ENCODE measurements around the gene OSBPL6.
"Not testable (repeated sequence)": the region's sequence is repeated elsewhere in the genome, so short reads cannot be mapped to it uniquely, and the experiment has no call there.

Gene OSBPL6

GRCh38 chr2:178322068-178322467, 127.8 kb downstream of the OSBPL6 start:
- Histone ChIP-seq H3K4me3 (ENCODE audit: low read length) (no peak overlapping the region), H3K9me2 (replicated peaks; ENCODE audit: control insufficient read depth, low read length) (no peaks in the 10 kb centered on the region), H3K36me3 (ENCODE audit: control insufficient read depth, low read length) (no peaks in the 10 kb centered on the region), H3K79me2 (ENCODE audit: control insufficient read depth, low read length) (no peaks in the 10 kb centered on the region), H4K20me1 (ENCODE audit: control insufficient read depth, insufficient read depth, low read depth, low read length) (no peaks in the 10 kb centered on the region), H3K27me3 (ENCODE audit: control insufficient read depth, low read length) (peaks cover 30% of the 10 kb centered on the region), H3F3A (ENCODE audit: control insufficient read depth, insufficient read depth) (no peaks in the 10 kb centered on the region), H3K4me2 (ENCODE audit: low read length) (no peak overlapping the region), H3K4me1 (ENCODE audit: control insufficient read depth, low read length) (no peaks in the 10 kb centered on the region), H3K27ac (ENCODE audit: low read depth, low read length) (no peak overlapping the region), H3K9me3 (ENCODE audit: control insufficient read depth, insufficient read depth, low read length) (no peaks in the 10 kb centered on the region)
- TF ChIP-seq CTCF (IDR thresholded peaks at IDR 0.05; ENCODE audit: low read depth, low read length, poor library complexity, severe bottlenecking), result no peak
- no peak for TF ChIP-seq EZH2phosphoT487 (IDR thresholded peaks at IDR 0.05; ENCODE audit: borderline replicate concordance, low read length)

GRCh38 chr2:178323331-178323730, 129.0 kb downstream of the OSBPL6 start:
- not testable (repeated sequence) for H3F3A ChIP-seq (ENCODE audit: control insufficient read depth, insufficient read depth); H3K79me2 ChIP-seq (ENCODE audit: control insufficient read depth, low read length); H3K4me2 ChIP-seq (ENCODE audit: low read length); H3K9me3 ChIP-seq (ENCODE audit: control insufficient read depth, insufficient read depth, low read length); H3K27ac ChIP-seq (ENCODE audit: low read depth, low read length); H3K36me3 ChIP-seq (ENCODE audit: control insufficient read depth, low read length); H3K4me3 ChIP-seq (ENCODE audit: low read length); H3K9me2 ChIP-seq (replicated peaks; ENCODE audit: control insufficient read depth, low read length); H4K20me1 ChIP-seq (ENCODE audit: control insufficient read depth, insufficient read depth, low read depth, low read length); H3K4me1 ChIP-seq (ENCODE audit: control insufficient read depth, low read length)
- H3K27me3 ChIP-seq (ENCODE audit: control insufficient read depth, low read length), result peaks cover 27% of the 10 kb centered on the region

GRCh38 chr2:178324077-178324476, 129.8 kb downstream of the OSBPL6 start:
- H3K4me2 ChIP-seq (ENCODE audit: low read length), result no peak overlapping the region
- no peak overlapping the region for H3K27ac ChIP-seq (ENCODE audit: low read depth, low read length)
- H3K36me3 ChIP-seq (ENCODE audit: control insufficient read depth, low read length), result no peaks in the 10 kb centered on the region
- no peaks in the 10 kb centered on the region for H3K9me3 ChIP-seq (ENCODE audit: control insufficient read depth, insufficient read depth, low read length)
- H3K4me3 ChIP-seq (ENCODE audit: low read length), result no peak overlapping the region
- TF ChIP-seq CTCF (IDR thresholded peaks at IDR 0.05; ENCODE audit: low read depth, low read length, poor library complexity, severe bottlenecking) (no peak), EZH2phosphoT487 (IDR thresholded peaks at IDR 0.05; ENCODE audit: borderline replicate concordance, low read length) (no peak)
- H3F3A ChIP-seq (ENCODE audit: control insufficient read depth, insufficient read depth), result no peaks in the 10 kb centered on the region
- H3K79me2 ChIP-seq (ENCODE audit: control insufficient read depth, low read length), result no peaks in the 10 kb centered on the region
- no peaks in the 10 kb centered on the region for H4K20me1 ChIP-seq (ENCODE audit: control insufficient read depth, insufficient read depth, low read depth, low read length)
- H3K27me3 ChIP-seq (ENCODE audit: control insufficient read depth, low read length), result peaks cover 21% of the 10 kb centered on the region
- no peaks in the 10 kb centered on the region for H3K4me1 ChIP-seq (ENCODE audit: control insufficient read depth, low read length)
- no peaks in the 10 kb centered on the region for H3K9me2 ChIP-seq (replicated peaks; ENCODE audit: control insufficient read depth, low read length)

- TF ChIP-seq CTCF (IDR thresholded peaks at IDR 0.05; ENCODE audit: low read depth, low read length, poor library complexity, severe bottlenecking) (no peak), EZH2phosphoT487 (IDR thresholded peaks at IDR 0.05; ENCODE audit: borderline replicate concordance, low read length) (no peak)
- Histone ChIP-seq H3K9me3 (ENCODE audit: control insufficient read depth, insufficient read depth, low read length) (no peaks in the 10 kb centered on the region), H3K9me2 (replicated peaks; ENCODE audit: control insufficient read depth, low read length) (no peaks in the 10 kb centered on the region), H3K4me3 (ENCODE audit: low read length) (no peak overlapping the region), H3K27ac (ENCODE audit: low read depth, low read length) (no peak overlapping the region), H3F3A (ENCODE audit: control insufficient read depth, insufficient read depth) (no peaks in the 10 kb centered on the region), H3K79me2 (ENCODE audit: control insufficient read depth, low read length) (no peaks in the 10 kb centered on the region), H4K20me1 (ENCODE audit: control insufficient read depth, insufficient read depth, low read depth, low read length) (no peaks in the 10 kb centered on the region), H3K36me3 (ENCODE audit: control insufficient read depth, low read length) (no peaks in the 10 kb centered on the region), H3K27me3 (ENCODE audit: control insufficient read depth, low read length) (peaks cover 19% of the 10 kb centered on the region), H3K4me1 (ENCODE audit: control insufficient read depth, low read length) (no peaks in the 10 kb centered on the region), H3K4me2 (ENCODE audit: low read length) (no peak overlapping the region)
Observed at GRCh38 chr2:178325268-178325667, 131.0 kb downstream of the OSBPL6 start.
